Fibroblast of lung (primary cell): ENCODE measurements around the gene MOGAT3. TPM values are rescaled to one million over a fixed set of nuclear protein-coding genes. Genes with fewer than 3 reads are reported as not detected.
A peak's percentile ranks its signal among the peaks of the same experiment; 100 is the strongest.

Experiments
- DNase-seq, 2 donors: peaks; one replicate each; pipeline versions ENCODE4 v3.0.0 to v3.0.0-alpha.2; 2010; ENCODE audit warnings: low read depth in 2 of 2
- H2AFZ ChIP-seq: 2 replicates; pipeline ENCODE4 v1.5.1; 2012; ENCODE audit warnings: low read length, control low read depth, inconsistent platforms
- H3K27ac ChIP-seq: 2 replicates; pipeline ENCODE4 v1.5.1; 2011; ENCODE audit warnings: low read length, control low read depth; ENCODE audit not compliant: insufficient read depth
- H3K27me3 ChIP-seq: 2 replicates; pipeline ENCODE4 v1.5.1; 2011; ENCODE audit warnings: mild to moderate bottlenecking, low read length; ENCODE audit not compliant: control insufficient read depth, insufficient read depth
- H3K36me3 ChIP-seq: 2 replicates; pipeline ENCODE4 v1.5.1; 2011; ENCODE audit warnings: low read length; ENCODE audit not compliant: control insufficient read depth, insufficient read depth
- H3K4me1 ChIP-seq: 2 replicates; pipeline ENCODE4 v1.5.1; 2011; ENCODE audit warnings: low read length; ENCODE audit not compliant: control insufficient read depth, insufficient read depth; ENCODE audit errors: extremely low read depth
- H3K4me2 ChIP-seq: 2 replicates; pipeline ENCODE4 v1.5.1; 2011; ENCODE audit warnings: low read length, control low read depth; ENCODE audit not compliant: insufficient read depth; ENCODE audit errors: extremely low read depth
- H3K4me3 ChIP-seq, 4 experiments: fragments of 200-600 bp in 1 of 4; sonication (generic) in 1 of 4; replicated peaks in 1 of 4; 2 replicates each; pipeline ENCODE4 v1.5.1; 2011 to 2016; ENCODE audit warnings: low read length in 4 of 4, low read depth in 3 of 4, mild to moderate bottlenecking in 3 of 4, control low read depth in 2 of 4, inconsistent platforms in 1 of 4, mixed read lengths in 1 of 4; ENCODE audit not compliant: insufficient read depth in 1 of 4; ENCODE audit errors: control extremely low read depth in 1 of 4
- H3K79me2 ChIP-seq: 2 replicates; pipeline ENCODE4 v1.5.1; 2012; ENCODE audit warnings: mild to moderate bottlenecking, low read length, inconsistent platforms; ENCODE audit not compliant: control insufficient read depth, insufficient read depth
- H3K9ac ChIP-seq: 2 replicates; pipeline ENCODE4 v1.5.1; 2011; ENCODE audit warnings: mild to moderate bottlenecking, low read length, control low read depth; ENCODE audit not compliant: insufficient read depth
- H3K9me3 ChIP-seq: 2 replicates; pipeline ENCODE4 v1.5.1; 2012; ENCODE audit warnings: low read depth, low read length; ENCODE audit not compliant: control insufficient read depth, insufficient read depth
- H4K20me1 ChIP-seq: 2 replicates; pipeline ENCODE4 v1.5.1; 2011; ENCODE audit warnings: low read length; ENCODE audit not compliant: control insufficient read depth, insufficient read depth; ENCODE audit errors: extremely low read depth
- CTCF ChIP-seq, 2 donors: IDR thresholded peaks in 1 of 2; conservative IDR thresholded peaks in 1 of 2; 1 replicate in 1 of 2; 2 replicates in 1 of 2; pipeline ENCODE4 v1.5.1; 2011 to 2012; ENCODE audit warnings: low read length in 2 of 2, control low read depth in 1 of 2, inconsistent platforms in 1 of 2, low read depth in 1 of 2, mild to moderate bottlenecking in 1 of 2
- EZH2 ChIP-seq: IDR thresholded peaks from 2 replicates; pipeline ENCODE4 v1.5.1; 2012; ENCODE audit warnings: low read length, control low read depth, mild to moderate bottlenecking; ENCODE audit errors: missing control alignments
- polyA plus RNA-seq, 2 donors: library from polyadenylated mRNA; depleted of rRNA in 1 of 2; stranded (reverse) in 1 of 2; unstranded in 1 of 2; fragments of >200 nt; gene quantifications; 2 replicates each; pipeline ENCODE4 v1.2.1, GENCODE V29; 2011 to 2012; ENCODE audit warnings: missing spikeins in 1 of 2
- total RNA-seq: library from RNA; depleted of rRNA; stranded (reverse); fragments of >200 nt; gene quantifications from 2 replicates; pipeline ENCODE4 v1.2.1, GENCODE V29; 2014

Gene MOGAT3
- total and polyA plus RNA-seq, 2 donors (not counting 1 experiment from before 2014, with no cell fraction given): not detected

DNA sequence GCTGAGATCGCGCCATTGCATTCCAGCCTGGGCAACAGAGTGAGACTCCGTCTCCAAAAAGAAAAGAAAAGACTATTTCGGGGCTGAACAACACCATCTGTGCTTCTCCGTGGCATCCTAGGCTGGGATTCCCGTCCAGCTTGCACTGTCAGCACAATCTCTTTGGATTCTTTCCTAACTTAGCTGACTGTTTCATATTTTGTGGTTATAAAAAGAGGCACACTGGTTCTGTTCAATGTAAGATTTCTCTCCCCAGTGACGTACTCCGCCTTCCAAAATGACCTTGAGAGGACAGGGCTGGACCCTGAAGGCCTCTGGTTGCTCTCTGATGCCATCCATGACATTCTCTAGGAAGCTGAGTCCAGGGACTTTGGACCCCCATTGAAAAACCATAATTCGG is 25.9 kb upstream of the MOGAT3 start:
- Histone ChIP-seq H3K4me1 (no peaks in the 10 kb centered on the region), H3K36me3 (peaks cover 11% of the 10 kb centered on the region), H3K4me3 (no peak overlapping the region), H3K9me3 (no peaks in the 10 kb centered on the region), H3K79me2 (no peaks in the 10 kb centered on the region), H2AFZ (no peak overlapping the region), H3K27ac (no peak overlapping the region), H3K9ac (no peak overlapping the region), H3K27me3 (no peaks in the 10 kb centered on the region), H4K20me1 (no peaks in the 10 kb centered on the region), H3K4me2 (no peak overlapping the region)
- TF ChIP-seq EZH2: no peak
- no peak for TF ChIP-seq CTCF (conservative IDR thresholded peaks at IDR 0.05 in 1 of 2, IDR thresholded peaks at IDR 0.05 in 1 of 2; ENCODE audit: low read depth in 1 of 2, low read length in 2 of 2)
- peak in 1 of 2 donors; percentile 36 for DNase-seq

GRCh38 chr7:101225650-101226049 is 24.8 kb upstream of the MOGAT3 start:
- TF ChIP-seq EZH2: no peak
- no peak for TF ChIP-seq CTCF (conservative IDR thresholded peaks at IDR 0.05 in 1 of 2, IDR thresholded peaks at IDR 0.05 in 1 of 2; ENCODE audit: low read depth in 1 of 2, low read length in 2 of 2)
- H3K4me1 ChIP-seq: no peaks in the 10 kb centered on the region
- no peak overlapping the region for H3K9ac ChIP-seq
- no peaks in the 10 kb centered on the region for H3K9me3 ChIP-seq
- H3K27me3 ChIP-seq: no peaks in the 10 kb centered on the region
- no peak for DNase-seq
- H3K27ac ChIP-seq: no peak overlapping the region
- H4K20me1 ChIP-seq: no peaks in the 10 kb centered on the region
- no peak overlapping the region for H2AFZ ChIP-seq
- no peak overlapping the region for H3K4me3 ChIP-seq
- H3K36me3 ChIP-seq: peaks cover 11% of the 10 kb centered on the region
- no peak overlapping the region for H3K4me2 ChIP-seq
- peaks cover 4% of the 10 kb centered on the region for H3K79me2 ChIP-seq

- no peak overlapping the region for H2AFZ ChIP-seq
- no peak for DNase-seq
- peaks cover 11% of the 10 kb centered on the region for H3K36me3 ChIP-seq
- H3K9ac ChIP-seq: no peak overlapping the region
- peaks cover 13% of the 10 kb centered on the region for H3K79me2 ChIP-seq
- H3K4me3 ChIP-seq: no peak overlapping the region
- H3K4me1 ChIP-seq: no peaks in the 10 kb centered on the region
- H4K20me1 ChIP-seq: no peaks in the 10 kb centered on the region
- H3K27me3 ChIP-seq: no peaks in the 10 kb centered on the region
- H3K27ac ChIP-seq: no peak overlapping the region
- no peak overlapping the region for H3K4me2 ChIP-seq
- TF ChIP-seq EZH2 (no peak), CTCF (conservative IDR thresholded peaks at IDR 0.05 in 1 of 2, IDR thresholded peaks at IDR 0.05 in 1 of 2; ENCODE audit: low read depth in 1 of 2, low read length in 2 of 2) (no peak)
- no peaks in the 10 kb centered on the region for H3K9me3 ChIP-seq
Observed at GRCh38 chr7:101223528-101223927, 22.7 kb upstream of the MOGAT3 start.
